SK-N-SH treated with all-trans-retinoic acid at 6 μM for 48 hours (cell line): ENCODE results near the gene ZCCHC14.

Experiments
- ATAC-seq: fragments of 200-7000 bp; cut with Tn5 transposase; 3 replicates; pipeline ENCODE4 v1.9.1; 2020; ENCODE audit warnings: mild to moderate bottlenecking, moderate library complexity
- ARNTL ChIP-seq: fragments of 450-650 bp; formaldehyde crosslinking; IDR thresholded peaks from 2 replicates; pipeline ENCODE4 v1.5.0; 2020; ENCODE audit warnings: low read depth, mild to moderate bottlenecking, moderate library complexity, borderline replicate concordance
- BACH2 ChIP-seq: fragments of 250-450 bp; sonication (Bioruptor Pico); IDR thresholded peaks from 2 replicates; pipeline ENCODE4 v1.9.0; 2021; ENCODE audit warnings: mild to moderate bottlenecking, borderline replicate concordance
- CSDC2 ChIP-seq: fragments of 250-450 bp; sonication (Bioruptor Pico); IDR thresholded peaks from 2 replicates; pipeline ENCODE4 v1.5.0; 2020; ENCODE audit warnings: mild to moderate bottlenecking, moderate library complexity
- ESRRG ChIP-seq: fragments of 250-450 bp; sonication (Bioruptor Pico); IDR thresholded peaks from 2 replicates; pipeline ENCODE4 v1.6.1; 2021; ENCODE audit warnings: mild to moderate bottlenecking
- ISL1 ChIP-seq: fragments of 250-450 bp; sonication (Bioruptor Pico); IDR thresholded peaks from 2 replicates; pipeline ENCODE4 v2.1.2; 2022; ENCODE audit warnings: mild to moderate bottlenecking, moderate library complexity
- OSR1 ChIP-seq: fragments of 250-450 bp; sonication (Bioruptor Pico); IDR thresholded peaks from 2 replicates; pipeline ENCODE4 v1.8.0; 2022; ENCODE audit warnings: moderate library complexity, mild to moderate bottlenecking, inconsistent platforms
- POU6F1 ChIP-seq: fragments of 250-450 bp; sonication (Bioruptor Pico); IDR thresholded peaks from 2 replicates; pipeline ENCODE4 v1.8.0; 2021; ENCODE audit warnings: low read depth, mild to moderate bottlenecking, moderate library complexity, borderline replicate concordance
- PPARA ChIP-seq: fragments of 250-450 bp; sonication (Bioruptor Pico); IDR thresholded peaks from 2 replicates; pipeline ENCODE4 v1.5.0; 2020; ENCODE audit warnings: mild to moderate bottlenecking, borderline replicate concordance
- RARB ChIP-seq: fragments of 250-450 bp; sonication (Bioruptor Pico); IDR thresholded peaks from 2 replicates; pipeline ENCODE4 v1.8.0; 2021; ENCODE audit warnings: mild to moderate bottlenecking, moderate library complexity
- SNAI2 ChIP-seq: fragments of 250-450 bp; sonication (Bioruptor Pico); IDR thresholded peaks from 2 replicates; pipeline ENCODE4 v1.5.0; 2020; ENCODE audit warnings: mild to moderate bottlenecking, moderate library complexity
- TCF4 ChIP-seq: fragments of 250-450 bp; sonication (Bioruptor Pico); IDR thresholded peaks from 2 replicates; pipeline ENCODE4 v1.8.0; 2021; ENCODE audit warnings: mild to moderate bottlenecking, moderate library complexity, borderline replicate concordance
- TOX ChIP-seq: fragments of 250-450 bp; sonication (Bioruptor Pico); IDR thresholded peaks from 2 replicates; pipeline ENCODE4 v1.8.0; 2021; ENCODE audit warnings: mild to moderate bottlenecking, moderate library complexity, borderline replicate concordance
- ZC3H10 ChIP-seq: fragments of 250-450 bp; sonication (Bioruptor Pico); IDR thresholded peaks from 2 replicates; pipeline ENCODE4 v1.5.1; 2021; ENCODE audit warnings: mild to moderate bottlenecking, moderate library complexity
- ZFP3 ChIP-seq: fragments of 250-450 bp; sonication (Bioruptor Pico); IDR thresholded peaks from 2 replicates; pipeline ENCODE4 v1.5.0; 2020; ENCODE audit warnings: mild to moderate bottlenecking, moderate library complexity
- ZFP30 ChIP-seq: fragments of 450-650 bp; formaldehyde crosslinking; IDR thresholded peaks from 2 replicates; pipeline ENCODE4 v1.5.0; 2022; ENCODE audit warnings: mild to moderate bottlenecking, moderate library complexity
- ZNF565 ChIP-seq: fragments of 450-650 bp; formaldehyde crosslinking; conservative IDR thresholded peaks from 2 replicates; pipeline ENCODE4 v1.5.0; 2020; ENCODE audit warnings: low read depth, mild to moderate bottlenecking, moderate library complexity
- ZNF70 ChIP-seq: fragments of 450-650 bp; formaldehyde crosslinking; IDR thresholded peaks from 2 replicates; pipeline ENCODE4 v1.5.0; 2020; ENCODE audit warnings: mild to moderate bottlenecking, moderate library complexity
- ZNF8 ChIP-seq: fragments of 450-650 bp; formaldehyde crosslinking; IDR thresholded peaks from 2 replicates; pipeline ENCODE4 v1.5.0; 2020; ENCODE audit warnings: mild to moderate bottlenecking, moderate library complexity
- TF ChIP-seq, protein P1 (sequence below): fragments of 250-450 bp; sonication (Bioruptor Pico); IDR thresholded peaks from 2 replicates; pipeline ENCODE4 v1.5.1; 2020; ENCODE audit warnings: low read depth, mild to moderate bottlenecking, moderate library complexity
- TF ChIP-seq, protein P2 (sequence below): fragments of 250-450 bp; sonication (Bioruptor Pico); IDR thresholded peaks from 2 replicates; pipeline ENCODE4 v1.8.0; 2020; ENCODE audit warnings: mild to moderate bottlenecking, moderate library complexity, borderline replicate concordance

ZCCHC14 gene

GRCh38 chr16:87360862-87361610 lies 131.8 kb downstream of the ZCCHC14 start:
- no peak for ATAC-seq
- TF ChIP-seq ESRRG (CRISPR knock-in tag) (no peak), ZFP30 (CRISPR knock-in tag) (no peak), ZFP3 (no peak)
- TF ChIP-seq, protein P1, sequence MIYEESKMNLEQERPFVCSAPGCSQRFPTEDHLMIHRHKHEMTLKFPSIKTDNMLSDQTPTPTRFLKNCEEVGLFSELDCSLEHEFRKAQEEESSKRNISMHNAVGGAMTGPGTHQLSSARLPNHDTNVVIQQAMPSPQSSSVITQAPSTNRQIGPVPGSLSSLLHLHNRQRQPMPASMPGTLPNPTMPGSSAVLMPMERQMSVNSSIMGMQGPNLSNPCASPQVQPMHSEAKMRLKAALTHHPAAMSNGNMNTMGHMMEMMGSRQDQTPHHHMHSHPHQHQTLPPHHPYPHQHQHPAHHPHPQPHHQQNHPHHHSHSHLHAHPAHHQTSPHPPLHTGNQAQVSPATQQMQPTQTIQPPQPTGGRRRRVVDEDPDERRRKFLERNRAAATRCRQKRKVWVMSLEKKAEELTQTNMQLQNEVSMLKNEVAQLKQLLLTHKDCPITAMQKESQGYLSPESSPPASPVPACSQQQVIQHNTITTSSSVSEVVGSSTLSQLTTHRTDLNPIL (CRISPR knock-in tag): no peak

GRCh38 chr16:87359121-87359520 lies 133.7 kb downstream of the ZCCHC14 start:
- TF ChIP-seq PPARA (CRISPR knock-in tag): no peak
- no peak for TF ChIP-seq ESRRG (CRISPR knock-in tag)
- TF ChIP-seq, protein P2, sequence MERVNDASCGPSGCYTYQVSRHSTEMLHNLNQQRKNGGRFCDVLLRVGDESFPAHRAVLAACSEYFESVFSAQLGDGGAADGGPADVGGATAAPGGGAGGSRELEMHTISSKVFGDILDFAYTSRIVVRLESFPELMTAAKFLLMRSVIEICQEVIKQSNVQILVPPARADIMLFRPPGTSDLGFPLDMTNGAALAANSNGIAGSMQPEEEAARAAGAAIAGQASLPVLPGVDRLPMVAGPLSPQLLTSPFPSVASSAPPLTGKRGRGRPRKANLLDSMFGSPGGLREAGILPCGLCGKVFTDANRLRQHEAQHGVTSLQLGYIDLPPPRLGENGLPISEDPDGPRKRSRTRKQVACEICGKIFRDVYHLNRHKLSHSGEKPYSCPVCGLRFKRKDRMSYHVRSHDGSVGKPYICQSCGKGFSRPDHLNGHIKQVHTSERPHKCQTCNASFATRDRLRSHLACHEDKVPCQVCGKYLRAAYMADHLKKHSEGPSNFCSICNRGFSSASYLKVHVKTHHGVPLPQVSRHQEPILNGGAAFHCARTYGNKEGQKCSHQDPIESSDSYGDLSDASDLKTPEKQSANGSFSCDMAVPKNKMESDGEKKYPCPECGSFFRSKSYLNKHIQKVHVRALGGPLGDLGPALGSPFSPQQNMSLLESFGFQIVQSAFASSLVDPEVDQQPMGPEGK (CRISPR knock-in tag): no peak
- TF ChIP-seq ZNF8: no peak
- TF ChIP-seq OSR1 (CRISPR knock-in tag): no peak
- TF ChIP-seq BACH2 (CRISPR knock-in tag): no peak
- TF ChIP-seq ARNTL (CRISPR knock-in tag): no peak
- TF ChIP-seq SNAI2 (CRISPR knock-in tag): no peak
- TF ChIP-seq POU6F1: no peak
- TF ChIP-seq ZC3H10: no peak
- no peak for TF ChIP-seq RARB (CRISPR knock-in tag)
- TF ChIP-seq TOX (CRISPR knock-in tag): no peak
- TF ChIP-seq TCF4 (CRISPR knock-in tag): no peak
- no peak for ATAC-seq

- no peak for TF ChIP-seq ZC3H10
- no peak for TF ChIP-seq BACH2 (CRISPR knock-in tag)
- ATAC-seq: no peak
Observed at GRCh38 chr16:87358696-87359095, 134.1 kb downstream of the ZCCHC14 start.

DNA sequence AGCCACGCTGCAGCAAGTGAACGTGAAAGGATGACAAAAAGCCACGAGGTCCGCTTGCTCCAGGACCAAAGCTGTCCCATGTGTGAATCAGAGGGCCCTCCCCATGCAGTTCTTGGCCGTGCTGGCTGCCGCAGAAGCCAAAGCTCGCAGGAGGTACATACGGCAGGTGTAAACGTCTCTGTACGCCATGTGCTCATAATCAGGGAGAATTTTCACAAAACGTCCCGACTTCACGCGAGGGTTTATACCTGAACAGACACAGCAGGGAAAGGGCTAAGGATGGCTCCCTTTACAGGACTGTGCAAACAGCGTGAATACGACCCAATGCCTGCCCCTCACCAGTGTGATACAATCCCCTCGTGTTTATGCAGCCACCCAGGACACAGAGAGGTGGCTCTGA lies 134.6 kb downstream of the ZCCHC14 start:
- TF ChIP-seq ZNF565 (CRISPR knock-in tag) (no peak), ZC3H10 (no peak), BACH2 (CRISPR knock-in tag) (no peak), RARB (CRISPR knock-in tag) (no peak), OSR1 (CRISPR knock-in tag) (no peak), POU6F1 (no peak), PPARA (CRISPR knock-in tag) (no peak), ZNF70 (no peak), ZNF8 (no peak), CSDC2 (CRISPR knock-in tag) (no peak), TCF4 (CRISPR knock-in tag) (no peak), TOX (CRISPR knock-in tag) (no peak), ISL1 (CRISPR knock-in tag) (no peak)
- TF ChIP-seq, protein P1 (CRISPR knock-in tag): no peak
- no peak for ATAC-seq
